HAP-1 (cell line): ENCODE data around the gene SORCS3.

Source experiments
- DNase-seq, 2 experiments: peaks; one replicate each; pipeline ENCODE4 v3.0.0-alpha.2; 2016 to 2020; ENCODE audit warnings: low spot score in 2 of 2
- H3K27me3 ChIP-seq: fragments of 250-450 bp; sonication (Bioruptor Pico); 2 replicates; pipeline ENCODE4 v1.5.1; 2020; ENCODE audit warnings: low read depth, mild to moderate bottlenecking, moderate library complexity
- H3K36me3 ChIP-seq: fragments of 250-450 bp; sonication (Bioruptor Pico); replicated peaks from 2 replicates; pipeline ENCODE4 v1.5.1; 2020; ENCODE audit warnings: mild to moderate bottlenecking
- H3K4me1 ChIP-seq: fragments of 250-450 bp; sonication (Bioruptor Pico); 2 replicates; pipeline ENCODE4 v1.5.1; 2020; ENCODE audit warnings: mild to moderate bottlenecking
- H3K4me3 ChIP-seq: fragments of 250-450 bp; sonication (Bioruptor Pico); 2 replicates; pipeline ENCODE4 v1.5.1; 2020; ENCODE audit warnings: mild to moderate bottlenecking, moderate library complexity
- H3K9me3 ChIP-seq: fragments of 250-450 bp; sonication (Bioruptor Pico); 2 replicates; pipeline ENCODE4 v1.5.1; 2020; ENCODE audit warnings: mild to moderate bottlenecking, moderate library complexity
- in situ Hi-C: fragments of 300-500 bp; cut with MboI; formaldehyde crosslinking; loops from 3 replicates; pipeline ENCODE4 v1.14.3; 2020; ENCODE audit warnings: low sequenced_read_pairs, inconsistent platforms, mixed read lengths

SORCS3 gene

GRCh38 chr10:105149371-105149891 is 508.3 kb downstream of the SORCS3 start:
- in situ Hi-C loops = no loop called here
- Histone ChIP-seq H3K27me3 (no peaks in the 10 kb centered on the region), H3K4me1 (no peaks in the 10 kb centered on the region), H3K36me3 (no peaks in the 10 kb centered on the region), H3K4me3 (no peak overlapping the region), H3K9me3 (no peaks in the 10 kb centered on the region)
- DNase-seq = no peak

- H3K9me3 ChIP-seq = no peaks in the 10 kb centered on the region
- DNase-seq = no peak
- H3K4me1 ChIP-seq = no peaks in the 10 kb centered on the region
- H3K4me3 ChIP-seq = no peak overlapping the region
- no peaks in the 10 kb centered on the region for H3K27me3 ChIP-seq
- in situ Hi-C loops = no loop called here
- H3K36me3 ChIP-seq = no peaks in the 10 kb centered on the region
Measured at GRCh38 chr10:105150259-105150880, 509.3 kb downstream of the SORCS3 start.

DNA sequence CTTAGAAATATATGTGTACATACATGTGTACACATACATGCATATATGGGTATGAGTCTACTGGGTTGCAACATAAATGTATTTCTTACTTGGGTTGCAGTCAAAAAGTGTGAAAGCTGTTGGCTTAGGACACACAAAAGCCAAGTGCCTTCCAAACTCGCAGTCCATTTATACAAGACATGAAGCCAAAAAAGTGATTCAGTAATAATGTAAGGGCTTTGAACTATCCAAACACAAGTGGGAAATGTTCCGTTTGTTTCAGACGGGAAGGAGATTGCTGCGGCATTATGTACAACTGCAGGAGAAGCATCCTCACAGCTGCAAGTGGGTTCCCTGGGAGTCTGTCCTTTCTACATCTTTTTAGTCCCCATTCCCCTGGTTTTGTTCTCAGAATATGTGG is 513.6 kb downstream of the SORCS3 start:
- DNase-seq = no peak
- no peaks in the 10 kb centered on the region for H3K27me3 ChIP-seq
- H3K9me3 ChIP-seq = no peaks in the 10 kb centered on the region
- H3K4me3 ChIP-seq = no peak overlapping the region
- in situ Hi-C loops = no loop called here
- no peaks in the 10 kb centered on the region for H3K36me3 ChIP-seq
- no peaks in the 10 kb centered on the region for H3K4me1 ChIP-seq

DNA sequence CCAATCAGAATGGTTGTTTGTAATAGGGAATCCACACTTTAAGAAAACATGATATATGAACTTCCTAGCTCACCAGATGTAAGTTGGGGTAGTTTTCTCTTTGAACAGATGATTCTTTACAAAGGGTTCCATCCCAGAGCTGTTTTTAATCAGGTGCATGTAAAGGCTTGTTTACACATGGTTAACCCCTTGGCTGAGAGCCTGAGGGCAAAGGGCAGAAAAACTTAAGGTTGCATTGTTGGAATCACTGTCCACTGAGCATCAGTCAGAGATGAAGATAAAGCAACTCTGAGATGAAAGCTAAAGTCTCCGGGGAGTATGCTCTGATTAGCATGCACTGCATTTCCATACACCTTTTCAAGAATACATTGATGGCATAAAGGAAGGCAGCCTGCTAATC is 518.2 kb downstream of the SORCS3 start:
- no peaks in the 10 kb centered on the region for H3K4me1 ChIP-seq
- no peak for DNase-seq
- in situ Hi-C loops = no loop called here
- no peak overlapping the region for H3K4me3 ChIP-seq
- no peaks in the 10 kb centered on the region for H3K36me3 ChIP-seq
- no peaks in the 10 kb centered on the region for H3K27me3 ChIP-seq
- no peaks in the 10 kb centered on the region for H3K9me3 ChIP-seq

GRCh38 chr10:105161149-105161548 is 520.1 kb downstream of the SORCS3 start:
- Histone ChIP-seq H3K4me3 (no peak overlapping the region), H3K9me3 (no peaks in the 10 kb centered on the region), H3K4me1 (no peaks in the 10 kb centered on the region), H3K36me3 (no peaks in the 10 kb centered on the region), H3K27me3 (no peaks in the 10 kb centered on the region)
- no peak for DNase-seq
- in situ Hi-C loops = no loop called here

DNA sequence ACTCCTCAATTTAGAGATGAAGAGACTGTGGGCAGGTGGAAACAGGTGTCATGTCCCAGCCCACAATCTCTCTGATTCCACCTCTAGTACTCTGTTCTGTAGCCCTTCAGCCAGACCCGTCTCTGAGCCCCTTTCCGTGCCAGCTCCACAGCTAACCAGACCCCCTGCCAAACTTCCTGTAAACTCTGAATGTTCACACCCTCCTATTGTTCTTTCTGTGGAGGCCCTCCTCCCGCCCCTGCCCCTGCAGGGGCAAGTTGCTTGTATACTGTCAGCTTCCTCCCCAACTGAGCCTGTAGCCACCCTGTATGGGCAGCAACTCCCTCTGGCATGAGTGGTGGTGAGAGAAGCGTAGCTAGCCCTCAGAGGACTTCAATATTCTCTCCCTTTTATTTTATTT is 520.7 kb downstream of the SORCS3 start:
- Histone ChIP-seq H3K27me3 (no peaks in the 10 kb centered on the region), H3K4me1 (no peaks in the 10 kb centered on the region), H3K9me3 (no peaks in the 10 kb centered on the region), H3K36me3 (no peaks in the 10 kb centered on the region), H3K4me3 (no peak overlapping the region)
- in situ Hi-C loops = no loop called here
- DNase-seq = no peak

DNA sequence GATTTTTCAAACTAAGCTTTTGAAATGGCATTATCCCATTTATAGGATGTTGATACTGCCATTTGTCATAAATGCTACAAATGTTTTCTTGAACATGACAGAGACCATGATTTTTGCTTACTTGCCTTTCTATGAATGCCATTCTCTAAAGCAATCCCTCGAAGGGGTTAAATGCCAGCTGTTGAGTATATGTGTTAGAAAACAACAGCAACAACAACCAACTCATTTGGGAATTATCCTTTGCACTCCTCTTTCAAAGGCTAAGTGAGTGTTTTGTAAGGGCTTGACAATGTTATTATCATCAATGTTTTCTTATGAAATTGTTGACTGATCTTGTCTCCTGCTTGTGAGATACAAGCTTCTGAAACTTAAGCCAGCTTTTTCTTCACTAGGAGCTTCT is 529.4 kb downstream of the SORCS3 start:
- H3K36me3 ChIP-seq = no peaks in the 10 kb centered on the region
- H3K27me3 ChIP-seq = no peaks in the 10 kb centered on the region
- in situ Hi-C loops = no loop called here
- no peaks in the 10 kb centered on the region for H3K4me1 ChIP-seq
- no peaks in the 10 kb centered on the region for H3K9me3 ChIP-seq
- no peak for DNase-seq
- H3K4me3 ChIP-seq = no peak overlapping the region

GRCh38 chr10:105171945-105172344 is 530.9 kb downstream of the SORCS3 start:
- H3K4me1 ChIP-seq = no peaks in the 10 kb centered on the region
- in situ Hi-C loops = no loop called here
- H3K27me3 ChIP-seq = no peaks in the 10 kb centered on the region
- no peak overlapping the region for H3K4me3 ChIP-seq
- H3K36me3 ChIP-seq = no peaks in the 10 kb centered on the region
- H3K9me3 ChIP-seq = no peaks in the 10 kb centered on the region
- DNase-seq = no peak

DNA sequence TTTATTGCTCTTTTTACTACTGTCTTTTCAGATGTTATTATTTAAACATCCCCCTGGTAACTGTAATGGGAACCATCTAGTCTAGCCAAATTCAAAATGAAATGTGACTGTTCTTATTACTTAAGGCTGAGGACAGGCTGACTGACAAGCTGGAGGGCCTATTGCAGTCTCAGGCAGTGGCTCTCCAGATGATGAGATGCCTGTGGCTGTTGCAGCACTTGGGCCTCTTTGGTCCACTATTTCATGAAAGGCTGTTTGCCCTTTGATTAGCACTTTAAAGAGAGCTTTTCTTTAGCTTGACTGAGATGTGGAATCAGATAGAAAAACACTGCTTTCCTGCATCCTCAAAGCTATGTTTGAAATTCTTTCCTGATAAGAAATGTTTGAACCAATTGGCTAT is 540.5 kb downstream of the SORCS3 start:
- no peaks in the 10 kb centered on the region for H3K4me1 ChIP-seq
- no peak for DNase-seq
- in situ Hi-C loops = no loop called here
- no peaks in the 10 kb centered on the region for H3K27me3 ChIP-seq
- no peaks in the 10 kb centered on the region for H3K9me3 ChIP-seq
- no peak overlapping the region for H3K4me3 ChIP-seq
- H3K36me3 ChIP-seq = no peaks in the 10 kb centered on the region

DNA sequence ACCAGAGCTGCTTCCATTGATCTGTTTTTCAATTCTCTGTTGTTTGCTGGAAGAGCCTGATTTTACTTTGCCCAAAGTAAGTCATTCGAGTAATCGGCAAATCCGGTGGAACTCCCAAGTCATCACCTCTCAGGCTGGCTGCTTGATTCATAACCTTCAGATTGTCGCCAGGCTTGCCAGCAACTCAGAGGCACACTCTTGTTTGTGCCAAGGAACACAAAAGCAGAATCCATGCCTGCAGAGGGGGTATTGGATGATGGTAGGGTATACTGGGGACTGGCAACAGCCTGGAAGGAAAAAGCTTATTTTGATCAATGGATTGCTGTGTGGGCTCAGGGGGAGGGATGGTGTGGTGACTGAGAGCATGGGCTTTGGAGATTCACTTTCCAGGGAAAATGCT is 542.4 kb downstream of the SORCS3 start:
- Histone ChIP-seq H3K4me3 (no peak overlapping the region), H3K36me3 (no peaks in the 10 kb centered on the region), H3K4me1 (no peaks in the 10 kb centered on the region), H3K9me3 (no peaks in the 10 kb centered on the region), H3K27me3 (no peaks in the 10 kb centered on the region)
- in situ Hi-C loops = no loop called here
- no peak for DNase-seq

- no peak for DNase-seq
- in situ Hi-C loops = no loop called here
- Histone ChIP-seq H3K9me3 (no peaks in the 10 kb centered on the region), H3K4me3 (no peak overlapping the region), H3K36me3 (no peaks in the 10 kb centered on the region), H3K4me1 (no peaks in the 10 kb centered on the region), H3K27me3 (no peaks in the 10 kb centered on the region)
Measured at GRCh38 chr10:105185161-105185560, 544.1 kb downstream of the SORCS3 start.

DNA sequence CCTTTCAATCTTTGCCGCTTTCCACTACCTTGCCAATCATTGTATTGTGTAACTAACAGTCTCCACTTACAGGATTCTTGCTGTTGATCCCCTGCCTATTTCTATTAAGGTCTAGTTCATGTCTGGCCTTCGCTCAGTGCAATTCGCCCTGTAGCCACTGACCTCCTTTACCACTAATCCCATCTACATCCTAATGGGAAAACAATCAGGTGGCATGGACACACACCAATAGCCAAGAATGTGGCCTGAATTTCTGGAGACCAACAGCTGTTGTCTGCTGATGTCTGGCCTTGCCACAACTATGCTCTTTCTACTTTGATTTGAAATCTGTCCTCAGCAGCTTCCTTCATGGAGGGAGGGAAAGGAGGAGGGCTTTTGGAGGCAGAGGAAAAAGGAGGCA is 546.2 kb downstream of the SORCS3 start:
- H3K4me3 ChIP-seq = no peak overlapping the region
- H3K9me3 ChIP-seq = no peaks in the 10 kb centered on the region
- DNase-seq = no peak
- in situ Hi-C loops = no loop called here
- no peaks in the 10 kb centered on the region for H3K36me3 ChIP-seq
- no peaks in the 10 kb centered on the region for H3K4me1 ChIP-seq
- no peaks in the 10 kb centered on the region for H3K27me3 ChIP-seq

DNA sequence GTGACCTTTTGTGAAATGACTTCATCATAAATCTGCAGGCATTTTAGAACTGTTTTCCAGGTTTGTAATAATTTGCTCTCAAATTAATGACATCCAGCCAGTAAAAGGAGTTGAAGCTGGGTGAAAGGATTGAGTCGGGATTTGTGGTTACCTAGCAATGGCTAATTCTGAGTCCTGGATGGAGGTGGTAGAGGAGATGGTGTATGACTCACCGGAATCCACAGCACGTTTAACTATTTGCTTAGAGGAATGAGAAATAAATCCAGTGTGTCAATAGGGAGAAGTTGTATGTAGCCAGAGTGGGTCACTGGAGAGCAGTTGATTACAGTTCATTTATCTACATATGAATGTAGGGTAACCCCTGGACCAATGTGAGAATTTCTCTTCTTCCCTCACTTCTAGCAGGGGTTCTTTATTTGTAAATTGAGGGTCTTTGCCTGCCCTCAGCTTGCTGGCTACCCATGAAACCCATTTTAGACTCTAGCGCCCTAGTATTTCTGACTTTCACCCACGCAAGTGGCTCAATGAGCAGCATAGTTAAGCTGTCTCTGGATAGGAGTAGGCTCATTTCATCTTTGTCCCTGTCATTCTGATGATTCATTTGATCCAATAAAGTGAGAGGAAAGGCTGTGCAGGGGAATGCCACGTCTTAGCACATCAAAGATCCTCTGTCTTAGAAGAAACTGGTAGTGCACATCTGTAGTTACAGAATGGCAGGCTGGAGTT is 547.8 kb downstream of the SORCS3 start:
- H3K27me3 ChIP-seq = no peaks in the 10 kb centered on the region
- in situ Hi-C loops = no loop called here
- H3K9me3 ChIP-seq = no peaks in the 10 kb centered on the region
- H3K36me3 ChIP-seq = no peaks in the 10 kb centered on the region
- DNase-seq = no peak
- H3K4me1 ChIP-seq = no peaks in the 10 kb centered on the region
- H3K4me3 ChIP-seq = no peak overlapping the region

DNA sequence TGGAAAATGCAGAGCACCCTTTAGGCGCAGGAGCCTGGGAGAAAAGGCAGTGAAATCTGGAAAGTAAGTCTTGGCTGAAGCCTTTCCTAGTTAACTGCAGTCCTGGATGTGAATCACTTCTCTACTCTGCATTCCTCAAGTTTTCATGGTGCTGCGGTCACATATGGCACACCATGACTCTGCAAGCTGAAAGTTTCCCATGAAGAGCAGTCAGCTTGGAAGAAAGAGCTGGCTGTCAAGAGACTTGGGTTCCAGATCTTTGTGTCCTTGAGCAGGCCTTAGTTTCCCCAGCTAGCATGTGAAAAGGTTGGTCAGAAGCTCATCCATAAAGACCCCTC is 548.3 kb downstream of the SORCS3 start:
- Histone ChIP-seq H3K4me1 (no peaks in the 10 kb centered on the region), H3K4me3 (no peak overlapping the region), H3K9me3 (no peaks in the 10 kb centered on the region), H3K36me3 (no peaks in the 10 kb centered on the region), H3K27me3 (no peaks in the 10 kb centered on the region)
- no peak for DNase-seq
- in situ Hi-C loops = no loop called here

- in situ Hi-C loops = no loop called here
- Histone ChIP-seq H3K36me3 (no peaks in the 10 kb centered on the region), H3K9me3 (no peaks in the 10 kb centered on the region), H3K27me3 (no peaks in the 10 kb centered on the region), H3K4me3 (no peak overlapping the region), H3K4me1 (no peaks in the 10 kb centered on the region)
- DNase-seq = no peak
Measured at GRCh38 chr10:105192146-105192545, 551.1 kb downstream of the SORCS3 start.
